Fibroblast of lung (primary cell): ENCODE measurements around the gene ARRB1. TPM values are rescaled to one million over a fixed set of nuclear protein-coding genes. Genes with fewer than 3 reads are reported as not detected.

Source experiments
- DNase-seq, 2 donors: peaks; one replicate each; pipeline versions ENCODE4 v3.0.0 to v3.0.0-alpha.2; 2010; ENCODE audit warnings: low read depth in 2 of 2
- H2AFZ ChIP-seq: 2 replicates; pipeline ENCODE4 v1.5.1; 2012; ENCODE audit warnings: low read length, control low read depth, inconsistent platforms
- H3K27ac ChIP-seq: 2 replicates; pipeline ENCODE4 v1.5.1; 2011; ENCODE audit warnings: low read length, control low read depth; ENCODE audit not compliant: insufficient read depth
- H3K27me3 ChIP-seq: 2 replicates; pipeline ENCODE4 v1.5.1; 2011; ENCODE audit warnings: mild to moderate bottlenecking, low read length; ENCODE audit not compliant: control insufficient read depth, insufficient read depth
- H3K36me3 ChIP-seq: 2 replicates; pipeline ENCODE4 v1.5.1; 2011; ENCODE audit warnings: low read length; ENCODE audit not compliant: control insufficient read depth, insufficient read depth
- H3K4me1 ChIP-seq: 2 replicates; pipeline ENCODE4 v1.5.1; 2011; ENCODE audit warnings: low read length; ENCODE audit not compliant: control insufficient read depth, insufficient read depth; ENCODE audit errors: extremely low read depth
- H3K4me2 ChIP-seq: 2 replicates; pipeline ENCODE4 v1.5.1; 2011; ENCODE audit warnings: low read length, control low read depth; ENCODE audit not compliant: insufficient read depth; ENCODE audit errors: extremely low read depth
- H3K4me3 ChIP-seq, 4 experiments: fragments of 200-600 bp in 1 of 4; sonication (generic) in 1 of 4; replicated peaks in 1 of 4; 2 replicates each; pipeline ENCODE4 v1.5.1; 2011 to 2016; ENCODE audit warnings: low read length in 4 of 4, low read depth in 3 of 4, mild to moderate bottlenecking in 3 of 4, control low read depth in 2 of 4, inconsistent platforms in 1 of 4, mixed read lengths in 1 of 4; ENCODE audit not compliant: insufficient read depth in 1 of 4; ENCODE audit errors: control extremely low read depth in 1 of 4
- H3K79me2 ChIP-seq: 2 replicates; pipeline ENCODE4 v1.5.1; 2012; ENCODE audit warnings: mild to moderate bottlenecking, low read length, inconsistent platforms; ENCODE audit not compliant: control insufficient read depth, insufficient read depth
- H3K9ac ChIP-seq: 2 replicates; pipeline ENCODE4 v1.5.1; 2011; ENCODE audit warnings: mild to moderate bottlenecking, low read length, control low read depth; ENCODE audit not compliant: insufficient read depth
- H3K9me3 ChIP-seq: 2 replicates; pipeline ENCODE4 v1.5.1; 2012; ENCODE audit warnings: low read depth, low read length; ENCODE audit not compliant: control insufficient read depth, insufficient read depth
- H4K20me1 ChIP-seq: 2 replicates; pipeline ENCODE4 v1.5.1; 2011; ENCODE audit warnings: low read length; ENCODE audit not compliant: control insufficient read depth, insufficient read depth; ENCODE audit errors: extremely low read depth
- CTCF ChIP-seq, 2 donors: IDR thresholded peaks in 1 of 2; conservative IDR thresholded peaks in 1 of 2; 1 replicate in 1 of 2; 2 replicates in 1 of 2; pipeline ENCODE4 v1.5.1; 2011 to 2012; ENCODE audit warnings: low read length in 2 of 2, control low read depth in 1 of 2, inconsistent platforms in 1 of 2, low read depth in 1 of 2, mild to moderate bottlenecking in 1 of 2
- EZH2 ChIP-seq: IDR thresholded peaks from 2 replicates; pipeline ENCODE4 v1.5.1; 2012; ENCODE audit warnings: low read length, control low read depth, mild to moderate bottlenecking; ENCODE audit errors: missing control alignments
- polyA plus RNA-seq, 2 donors: library from polyadenylated mRNA; depleted of rRNA in 1 of 2; stranded (reverse) in 1 of 2; unstranded in 1 of 2; fragments of >200 nt; gene quantifications; 2 replicates each; pipeline ENCODE4 v1.2.1, GENCODE V29; 2011 to 2012; ENCODE audit warnings: missing spikeins in 1 of 2
- total RNA-seq: library from RNA; depleted of rRNA; stranded (reverse); fragments of >200 nt; gene quantifications from 2 replicates; pipeline ENCODE4 v1.2.1, GENCODE V29; 2014

Gene ARRB1
- total and polyA plus RNA-seq, 2 donors (not counting 1 experiment from before 2014, with no cell fraction given) = 4.3 to 18.9 TPM

- Histone ChIP-seq H2AFZ (no peak overlapping the region), H3K4me2 (no peak overlapping the region), H3K27ac (no peak overlapping the region), H3K27me3 (no peaks in the 10 kb centered on the region), H3K4me1 (no peaks in the 10 kb centered on the region), H3K9me3 (no peaks in the 10 kb centered on the region), H4K20me1 (no peaks in the 10 kb centered on the region), H3K36me3 (no peaks in the 10 kb centered on the region), H3K4me3 (no peak overlapping the region), H3K79me2 (no peaks in the 10 kb centered on the region), H3K9ac (no peak overlapping the region)
- DNase-seq = no peak
- TF ChIP-seq CTCF (conservative IDR thresholded peaks at IDR 0.05 in 1 of 2, IDR thresholded peaks at IDR 0.05 in 1 of 2; ENCODE audit: low read depth in 1 of 2, low read length in 2 of 2) (no peak), EZH2 (no peak)
Observed at GRCh38 chr11:75229466-75229865, 122.0 kb downstream of the ARRB1 start.

- TF ChIP-seq CTCF (conservative IDR thresholded peaks at IDR 0.05 in 1 of 2, IDR thresholded peaks at IDR 0.05 in 1 of 2; ENCODE audit: low read depth in 1 of 2, low read length in 2 of 2) = no peak
- TF ChIP-seq EZH2 = no peak
- H3K4me3 ChIP-seq = no peak overlapping the region
- DNase-seq = no peak
- no peaks in the 10 kb centered on the region for H3K36me3 ChIP-seq
- H3K79me2 ChIP-seq = no peaks in the 10 kb centered on the region
- no peak overlapping the region for H3K9ac ChIP-seq
- no peak overlapping the region for H3K27ac ChIP-seq
- H3K4me1 ChIP-seq = no peaks in the 10 kb centered on the region
- H2AFZ ChIP-seq = no peak overlapping the region
- no peaks in the 10 kb centered on the region for H3K27me3 ChIP-seq
- no peak overlapping the region for H3K4me2 ChIP-seq
- no peaks in the 10 kb centered on the region for H3K9me3 ChIP-seq
- no peaks in the 10 kb centered on the region for H4K20me1 ChIP-seq
Observed at GRCh38 chr11:75225794-75226193, 125.7 kb downstream of the ARRB1 start.

- no peaks in the 10 kb centered on the region for H3K4me1 ChIP-seq
- H3K27me3 ChIP-seq = no peaks in the 10 kb centered on the region
- no peaks in the 10 kb centered on the region for H3K36me3 ChIP-seq
- H3K79me2 ChIP-seq = no peaks in the 10 kb centered on the region
- H3K4me2 ChIP-seq = no peak overlapping the region
- H3K27ac ChIP-seq = no peak overlapping the region
- H4K20me1 ChIP-seq = no peaks in the 10 kb centered on the region
- H3K9me3 ChIP-seq = no peaks in the 10 kb centered on the region
- H2AFZ ChIP-seq = no peak overlapping the region
- no peak for DNase-seq
- no peak for TF ChIP-seq EZH2
- no peak for TF ChIP-seq CTCF (conservative IDR thresholded peaks at IDR 0.05 in 1 of 2, IDR thresholded peaks at IDR 0.05 in 1 of 2; ENCODE audit: low read depth in 1 of 2, low read length in 2 of 2)
- no peak overlapping the region for H3K9ac ChIP-seq
- H3K4me3 ChIP-seq = no peak overlapping the region
Observed at GRCh38 chr11:75223954-75224643, 127.4 kb downstream of the ARRB1 start.
